ENCODE results near the gene MRPS23.
"Not testable (repeated sequence)": the region's sequence is repeated elsewhere in the genome, so short reads cannot be mapped to it uniquely, and the experiment has no call there.

The MRPS23 gene

GRCh38 chr17:57864273-57864672 is 14.4 kb upstream of the MRPS23 start:
- no peak for DNase-seq (ENCODE audit: low read depth in 1 of 2, low spot score in 1 of 2)

GRCh38 chr17:57862694-57863667 is 13.1 kb upstream of the MRPS23 start:
- no peak for DNase-seq (ENCODE audit: low read depth in 1 of 2, low spot score in 1 of 2)

GRCh38 chr17:57861790-57862693 is 12.2 kb upstream of the MRPS23 start:
- DNase-seq (ENCODE audit: low read depth in 1 of 2, low spot score in 1 of 2) = no peak

GRCh38 chr17:57861000-57861789 is 11.4 kb upstream of the MRPS23 start:
- no peak for DNase-seq (ENCODE audit: low read depth in 1 of 2, low spot score in 1 of 2)

GRCh38 chr17:57860414-57860999 is 10.7 kb upstream of the MRPS23 start:
- DNase-seq (ENCODE audit: low read depth in 1 of 2, low spot score in 1 of 2) = no peak

- DNase-seq (ENCODE audit: low read depth in 1 of 2, low spot score in 1 of 2) = no peak
Measured at GRCh38 chr17:57859601-57860413, 10.0 kb upstream of the MRPS23 start.

GRCh38 chr17:57858838-57859237 is 9.0 kb upstream of the MRPS23 start:
- no peak for DNase-seq (ENCODE audit: low read depth in 1 of 2, low spot score in 1 of 2)

- DNase-seq (ENCODE audit: low read depth in 1 of 2, low spot score in 1 of 2) = no peak
Measured at GRCh38 chr17:57856792-57857620, 7.2 kb upstream of the MRPS23 start.

GRCh38 chr17:57855391-57856035 is 5.7 kb upstream of the MRPS23 start:
- no peak for DNase-seq (ENCODE audit: low read depth in 1 of 2, low spot score in 1 of 2)

- DNase-seq (ENCODE audit: low read depth in 1 of 2, low spot score in 1 of 2) = no peak
Measured at GRCh38 chr17:57853695-57854094, 3.9 kb upstream of the MRPS23 start.

GRCh38 chr17:57852955-57853328 is 3.1 kb upstream of the MRPS23 start:
- DNase-seq (ENCODE audit: low read depth in 1 of 2, low spot score in 1 of 2) = no peak

- no peak for DNase-seq (ENCODE audit: low read depth in 1 of 2, low spot score in 1 of 2)
Measured at GRCh38 chr17:57852092-57852954, 2.5 kb upstream of the MRPS23 start.

- no peak for DNase-seq (ENCODE audit: low read depth in 1 of 2, low spot score in 1 of 2)
Measured at GRCh38 chr17:57849163-57849873, 526 bp downstream of the MRPS23 start.

- not testable (repeated sequence) for DNase-seq (ENCODE audit: low read depth in 1 of 2, low spot score in 1 of 2)
Measured at GRCh38 chr17:57846056-57846945, 3.5 kb downstream of the MRPS23 start.

GRCh38 chr17:57842280-57842679 is 7.6 kb downstream of the MRPS23 start:
- no peak for DNase-seq (ENCODE audit: low read depth in 1 of 2, low spot score in 1 of 2)

GRCh38 chr17:57839571-57839923 is 10.3 kb downstream of the MRPS23 start:
- DNase-seq (ENCODE audit: low read depth in 1 of 2, low spot score in 1 of 2) = no peak
